Measurements from ENCODE around the gene NR2F1-AS1.

The NR2F1-AS1 gene

DNA sequence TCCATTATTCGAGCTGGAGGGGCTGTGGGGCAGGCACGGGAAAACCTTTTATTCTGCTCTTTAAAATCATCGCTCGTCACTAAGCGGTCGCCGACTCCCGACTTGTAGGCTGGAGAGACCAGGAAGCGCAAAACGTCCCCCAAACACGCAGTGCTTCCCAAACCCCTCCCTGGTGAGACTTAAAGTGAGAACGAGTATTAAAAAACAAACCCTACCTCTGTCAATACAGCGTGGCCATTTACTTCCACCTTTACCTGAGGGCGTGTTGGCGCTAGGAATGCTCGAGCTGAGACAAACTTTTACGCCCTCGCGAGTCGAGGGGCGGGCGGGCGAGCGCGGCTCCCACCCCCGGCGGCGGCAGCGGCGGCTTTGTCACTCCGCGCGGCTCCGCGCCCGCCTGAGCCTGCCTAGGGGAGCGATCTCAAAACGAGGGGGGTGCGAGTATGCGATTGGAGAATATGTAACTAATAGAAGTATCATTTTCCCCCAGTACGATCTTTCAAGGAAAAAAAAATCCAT is at the start of gene NR2F1-AS1:
NR2F1-AS1 (minus strand) TSS at position 293 of the 519 bp plus-strand sequence.
- no peak for DNase-seq

DNA sequence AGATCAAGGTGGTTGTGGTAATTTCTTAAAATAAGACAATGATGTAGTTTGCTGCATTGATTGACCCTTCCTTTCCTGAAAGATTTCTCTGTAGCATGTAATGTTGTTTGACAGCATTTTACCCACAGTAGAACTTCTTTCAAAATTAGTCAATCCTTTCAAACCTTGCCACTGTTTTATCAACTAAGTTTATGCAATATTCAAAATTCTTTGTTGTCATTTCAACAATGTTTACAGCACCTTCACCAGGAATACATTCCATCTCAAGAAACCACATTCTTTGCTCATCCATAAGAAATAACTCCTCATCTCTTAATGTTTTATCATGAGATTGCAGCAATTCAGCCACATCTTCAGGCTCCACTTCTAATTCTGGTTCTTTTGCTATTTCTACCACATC is 45.8 kb upstream of the NR2F1-AS1 start:
- no peak for DNase-seq

DNA sequence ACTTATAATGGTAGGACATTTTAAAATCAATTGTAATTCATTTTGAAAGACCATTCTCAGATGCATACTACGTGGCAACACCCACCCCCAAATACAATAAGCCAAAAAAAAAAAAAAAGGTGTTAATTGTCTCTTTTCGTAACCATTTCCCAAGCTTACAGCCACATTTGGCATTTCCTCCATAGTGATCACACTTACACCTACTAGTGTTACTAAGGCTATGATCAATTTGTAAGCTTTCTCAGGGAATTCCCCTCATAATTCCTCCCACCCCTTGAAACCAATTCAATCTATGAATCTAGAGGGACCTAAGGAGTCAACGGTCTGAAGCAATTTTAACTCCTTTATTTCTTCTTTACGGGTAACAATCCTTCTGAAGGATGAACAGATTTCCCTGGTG is 42.1 kb upstream of the NR2F1-AS1 start:
- DNase-seq, result no peak

DNA sequence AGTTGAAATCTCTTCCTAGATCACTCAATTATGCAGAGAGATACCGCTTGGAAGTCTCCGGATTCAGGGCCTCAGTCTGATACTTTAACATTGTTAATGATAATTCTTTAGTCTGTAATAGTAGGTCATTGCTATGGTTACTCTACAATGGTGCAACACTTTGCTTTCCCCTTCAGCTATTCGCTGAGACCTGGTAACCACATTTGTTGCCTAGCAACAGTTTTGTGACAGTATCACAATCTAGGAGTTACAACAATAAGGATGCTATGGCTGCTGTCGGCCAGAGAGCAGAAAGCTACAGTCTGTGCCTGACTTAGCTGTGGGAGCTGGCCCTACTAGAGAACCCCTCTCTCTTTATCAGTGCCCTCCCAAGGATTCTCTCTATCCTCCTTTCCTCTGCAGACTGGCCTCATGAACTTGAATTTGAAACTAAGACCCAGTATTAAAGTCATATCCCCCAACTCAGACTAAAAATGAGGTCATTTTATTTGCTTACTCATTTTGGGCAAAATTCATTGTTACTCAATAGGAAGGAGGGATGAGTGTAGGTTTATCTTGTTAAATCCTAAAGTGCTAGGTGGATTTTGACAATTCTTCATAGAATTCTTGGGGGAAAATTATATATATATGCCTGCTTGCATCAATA is 41.3 kb upstream of the NR2F1-AS1 start:
- DNase-seq, result peak; percentile 63

DNA sequence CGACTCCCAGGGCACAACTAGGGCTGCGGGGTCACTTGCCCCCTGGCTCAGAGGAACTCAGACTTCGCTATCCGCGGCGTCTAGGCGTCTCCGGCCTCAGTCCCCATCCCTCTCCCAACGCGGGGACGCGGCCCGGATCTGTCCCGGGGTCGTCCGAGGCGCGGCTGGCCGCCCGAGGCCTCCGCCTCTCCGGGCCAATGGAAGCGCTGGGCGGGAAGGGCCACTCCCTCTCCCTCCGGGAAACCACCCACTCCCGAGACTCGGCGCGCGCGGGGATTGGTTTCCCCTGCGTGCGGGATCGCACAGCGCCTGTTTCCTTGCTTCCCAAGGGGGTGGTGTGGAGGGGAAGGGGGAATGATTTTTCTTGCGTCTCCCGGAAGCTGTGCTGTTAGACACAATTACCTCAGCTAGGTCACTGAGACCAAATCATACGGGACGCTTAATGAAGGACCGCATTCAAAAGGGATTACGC is 40.3 kb upstream of the NR2F1-AS1 start:
- DNase-seq, result peak; percentile 69

DNA sequence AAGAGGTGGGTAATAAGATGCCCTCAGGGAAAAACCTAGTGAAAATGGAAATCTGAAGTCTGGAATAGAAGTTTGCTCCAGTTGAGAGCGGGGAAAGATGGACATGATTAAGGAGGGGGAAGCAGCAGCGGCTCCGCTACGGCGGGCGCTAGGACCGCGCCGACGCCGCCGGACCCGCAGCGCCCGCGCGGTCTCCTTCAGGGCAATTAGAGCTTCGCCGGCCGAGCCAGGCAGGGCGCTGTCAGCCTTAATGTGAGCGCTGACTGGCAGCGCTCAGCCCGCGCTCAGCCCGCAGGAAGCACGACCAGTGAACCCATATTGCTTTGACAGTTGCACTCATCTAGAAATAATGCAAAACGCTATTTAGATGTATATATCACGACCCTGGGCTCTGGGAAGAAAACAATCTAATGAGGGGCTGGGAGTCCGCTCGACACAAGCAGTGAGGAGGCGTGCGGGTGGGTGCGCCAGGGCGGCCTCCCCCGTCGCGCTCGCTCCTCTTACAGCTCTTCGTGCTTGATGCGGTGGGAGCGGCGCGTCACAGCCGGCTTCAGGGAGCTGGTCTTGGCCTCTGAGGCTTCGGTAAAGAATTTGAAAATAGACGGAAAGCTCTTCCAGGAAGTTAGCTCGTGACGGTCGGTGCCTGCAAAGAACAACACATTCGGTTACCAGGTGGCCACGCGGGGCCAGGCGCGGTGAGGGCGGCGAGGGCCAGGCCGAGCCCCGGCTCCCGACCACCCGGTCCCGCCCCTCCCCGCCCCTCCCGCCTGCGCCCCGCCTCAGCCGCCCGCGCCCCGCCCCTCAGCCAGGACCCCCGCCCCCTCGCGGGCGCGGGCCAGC is 39.7 kb upstream of the NR2F1-AS1 start:
- DNase-seq, result peak; percentile 55

DNA sequence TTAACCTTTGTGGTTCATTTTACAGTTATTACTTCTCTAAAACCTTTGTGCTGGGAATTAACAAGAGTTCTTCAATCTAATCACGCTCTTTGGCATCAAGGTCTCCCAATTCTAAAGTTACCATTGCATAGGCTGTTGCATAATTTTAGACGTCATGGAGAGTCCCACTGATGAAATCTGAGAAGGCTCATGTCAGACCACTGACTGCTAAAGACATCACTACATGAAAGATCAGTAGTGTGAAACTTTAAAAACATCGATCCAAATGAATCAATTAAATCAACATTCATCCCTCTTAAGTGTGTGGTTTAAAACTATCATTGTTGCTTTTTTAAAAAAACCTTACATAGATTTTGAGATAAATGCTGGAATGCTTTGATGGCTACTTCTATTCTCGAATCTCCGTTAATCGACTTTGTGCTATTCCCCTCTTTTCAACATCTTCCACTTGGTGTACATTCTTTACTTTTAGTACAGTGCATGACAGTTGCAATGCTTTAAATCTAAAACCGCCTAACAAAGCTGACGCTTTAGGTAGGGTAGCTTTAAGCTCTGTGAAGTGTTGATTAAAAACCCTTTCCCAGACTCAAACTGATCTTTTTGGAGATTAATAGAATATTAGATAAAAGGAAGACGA is 35.6 kb upstream of the NR2F1-AS1 start:
- no peak for DNase-seq

DNA sequence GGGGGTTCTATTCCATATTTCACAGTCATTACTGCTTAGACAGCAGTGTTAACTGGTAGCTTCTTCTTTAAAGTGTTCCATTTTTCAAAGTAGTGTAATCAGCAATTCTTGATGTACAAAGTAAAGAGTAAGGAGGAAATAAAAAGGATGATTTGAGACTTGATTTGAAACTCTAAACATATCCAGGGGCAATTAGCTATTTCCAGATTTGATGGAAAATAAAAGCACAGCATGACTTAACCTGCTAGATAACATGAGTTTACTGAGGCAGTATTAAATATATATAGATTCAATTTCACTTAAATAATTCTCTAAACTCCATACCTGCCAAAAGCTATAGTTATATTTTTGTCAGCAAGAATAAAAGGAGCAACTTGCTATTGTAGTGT is 31.8 kb upstream of the NR2F1-AS1 start:
- no peak for DNase-seq

DNA sequence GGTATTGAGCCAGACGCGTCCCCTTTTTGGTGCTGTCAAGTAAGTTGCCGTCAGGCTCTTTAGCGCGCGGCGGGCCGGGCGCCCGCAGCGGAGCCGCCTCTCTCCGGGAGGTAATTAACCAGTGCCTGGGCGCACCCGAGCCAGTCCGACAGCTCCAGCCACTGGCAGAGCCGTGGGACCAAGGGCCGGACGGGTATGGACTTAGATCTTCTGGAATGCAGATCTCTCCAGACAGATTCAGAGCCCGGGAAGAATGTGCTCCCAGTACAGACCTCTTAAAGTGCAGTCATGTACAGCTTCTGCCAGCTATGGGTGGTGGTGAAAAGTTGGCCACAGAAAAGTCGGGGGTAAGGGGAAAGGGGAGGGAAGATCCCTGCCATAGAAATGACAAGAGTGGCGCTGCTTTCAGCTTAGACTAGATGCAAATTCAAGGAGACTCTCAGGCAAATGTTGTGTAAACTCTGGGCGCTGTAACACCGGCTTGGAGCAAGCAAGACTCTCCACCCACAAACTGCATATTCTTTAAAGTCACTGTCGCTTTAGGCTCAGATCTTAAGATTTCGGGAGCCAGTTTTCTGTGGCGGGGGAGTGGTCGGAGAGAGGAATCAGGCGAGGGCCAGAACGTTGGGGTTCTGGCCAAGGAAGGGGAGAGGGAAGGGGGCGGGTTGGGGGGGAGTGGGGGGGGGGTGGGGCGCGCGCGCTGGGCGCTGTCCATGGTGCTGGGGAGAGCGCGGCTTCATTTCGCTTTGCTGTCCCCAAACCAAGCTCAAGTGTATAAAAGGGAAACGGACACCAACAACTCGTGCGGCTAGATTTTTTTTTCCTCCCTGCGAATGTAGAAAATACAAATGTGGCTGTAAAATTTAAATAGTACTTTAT is 31.2 kb upstream of the NR2F1-AS1 start:
- DNase-seq, result no peak

DNA sequence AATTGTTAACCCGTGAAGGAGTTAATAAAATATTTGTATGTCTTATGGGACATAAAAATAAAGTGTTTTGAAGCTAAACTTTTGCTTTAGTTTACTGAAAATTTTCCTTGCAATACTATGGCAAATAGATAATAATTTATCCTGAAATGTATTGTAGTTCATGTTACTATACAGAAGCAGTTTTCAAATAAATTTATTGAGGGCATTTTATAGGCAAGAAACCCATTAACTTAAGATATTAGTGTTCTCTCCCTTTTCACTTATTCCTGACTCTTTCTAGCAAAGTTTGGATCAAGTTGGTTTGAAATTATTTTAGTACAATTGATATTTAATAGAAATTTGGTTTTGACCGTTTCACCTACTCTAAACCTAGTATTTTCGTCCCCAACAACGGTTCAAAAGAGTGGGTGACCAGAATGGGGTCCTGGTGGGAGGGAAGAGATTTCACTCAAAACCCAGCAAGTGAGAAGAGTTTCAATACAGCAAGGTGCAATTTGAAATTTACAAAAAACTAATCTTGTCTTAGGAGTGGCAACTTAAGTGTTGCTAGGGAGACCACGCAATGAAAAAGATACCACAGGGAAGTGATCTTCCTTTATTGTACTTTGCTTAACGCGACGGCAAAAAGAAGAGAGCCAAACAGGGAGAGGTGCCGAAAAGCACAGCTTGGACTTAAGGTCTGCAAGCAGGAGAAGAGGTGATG is 30.4 kb upstream of the NR2F1-AS1 start:
- DNase-seq, result no peak

DNA sequence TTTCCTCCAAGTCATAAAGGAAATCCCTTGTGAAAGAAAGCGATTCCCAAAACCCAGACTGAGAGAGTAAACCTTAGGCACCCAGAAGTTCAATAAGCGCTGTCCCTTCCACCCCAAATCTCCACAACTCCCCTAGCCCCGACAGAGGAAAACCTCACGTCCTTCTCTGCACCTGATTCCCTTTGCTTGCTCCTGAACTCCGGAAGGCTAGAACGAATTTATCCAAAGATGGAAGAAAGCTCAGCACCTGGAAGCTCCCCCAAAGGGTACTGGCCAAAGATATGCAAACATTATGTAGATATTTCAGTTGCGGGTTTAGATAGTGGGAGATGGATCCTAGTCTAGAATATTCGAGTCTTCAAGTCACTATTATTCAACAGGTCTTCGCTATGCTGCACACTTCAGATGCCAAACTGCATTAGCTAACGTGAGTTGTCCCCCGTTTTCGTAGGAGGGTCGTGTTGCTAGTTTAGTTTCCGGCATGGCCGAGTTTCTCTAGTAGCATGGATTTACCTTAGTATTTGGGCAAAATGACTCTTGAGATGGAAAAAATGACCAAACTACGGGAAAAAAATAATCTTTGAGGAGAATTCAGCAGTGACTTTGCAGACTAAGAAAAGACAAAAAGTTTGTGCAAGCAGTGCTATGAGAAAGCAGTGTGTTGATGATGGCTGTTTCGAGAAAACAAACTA is 29.7 kb upstream of the NR2F1-AS1 start:
- DNase-seq, result no peak

DNA sequence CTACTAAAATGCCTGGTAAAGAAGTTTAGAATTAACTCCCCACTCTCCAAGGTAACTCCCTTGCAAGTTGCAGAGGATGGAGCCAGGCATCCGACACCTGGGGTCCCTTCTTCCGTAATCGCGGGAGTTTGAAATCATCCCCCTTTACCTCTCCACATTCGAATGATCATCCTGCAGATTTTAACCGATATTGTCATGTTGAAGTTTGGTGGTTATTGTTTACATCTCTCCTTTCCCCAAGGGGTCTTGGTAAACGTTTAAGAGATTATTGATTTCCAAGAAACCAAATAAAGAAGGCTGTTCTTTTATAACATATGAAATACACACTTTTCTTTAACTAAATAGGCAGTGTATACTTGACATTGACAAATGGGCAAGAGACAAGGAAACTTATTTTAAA is 28.7 kb upstream of the NR2F1-AS1 start:
- DNase-seq, result no peak

DNA sequence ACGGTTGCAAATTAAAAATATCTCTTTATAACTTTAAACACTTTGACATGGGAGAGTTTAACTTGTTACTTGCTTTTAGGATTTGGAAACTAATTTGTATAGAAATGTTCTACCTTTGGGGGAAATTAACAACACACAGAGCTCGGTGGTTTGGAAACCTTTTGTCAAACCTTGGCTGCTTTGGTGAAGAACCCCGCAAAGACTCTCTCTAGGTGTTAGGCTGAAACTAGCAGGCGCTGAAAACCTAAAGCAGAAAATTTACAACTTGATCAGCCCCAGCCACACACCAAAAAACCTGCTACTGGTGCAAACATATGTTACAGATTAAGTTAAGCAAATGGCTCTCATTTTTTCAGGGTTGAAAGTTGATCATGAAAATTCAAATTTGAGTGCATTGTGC is 27.8 kb upstream of the NR2F1-AS1 start:
- DNase-seq, result no peak

DNA sequence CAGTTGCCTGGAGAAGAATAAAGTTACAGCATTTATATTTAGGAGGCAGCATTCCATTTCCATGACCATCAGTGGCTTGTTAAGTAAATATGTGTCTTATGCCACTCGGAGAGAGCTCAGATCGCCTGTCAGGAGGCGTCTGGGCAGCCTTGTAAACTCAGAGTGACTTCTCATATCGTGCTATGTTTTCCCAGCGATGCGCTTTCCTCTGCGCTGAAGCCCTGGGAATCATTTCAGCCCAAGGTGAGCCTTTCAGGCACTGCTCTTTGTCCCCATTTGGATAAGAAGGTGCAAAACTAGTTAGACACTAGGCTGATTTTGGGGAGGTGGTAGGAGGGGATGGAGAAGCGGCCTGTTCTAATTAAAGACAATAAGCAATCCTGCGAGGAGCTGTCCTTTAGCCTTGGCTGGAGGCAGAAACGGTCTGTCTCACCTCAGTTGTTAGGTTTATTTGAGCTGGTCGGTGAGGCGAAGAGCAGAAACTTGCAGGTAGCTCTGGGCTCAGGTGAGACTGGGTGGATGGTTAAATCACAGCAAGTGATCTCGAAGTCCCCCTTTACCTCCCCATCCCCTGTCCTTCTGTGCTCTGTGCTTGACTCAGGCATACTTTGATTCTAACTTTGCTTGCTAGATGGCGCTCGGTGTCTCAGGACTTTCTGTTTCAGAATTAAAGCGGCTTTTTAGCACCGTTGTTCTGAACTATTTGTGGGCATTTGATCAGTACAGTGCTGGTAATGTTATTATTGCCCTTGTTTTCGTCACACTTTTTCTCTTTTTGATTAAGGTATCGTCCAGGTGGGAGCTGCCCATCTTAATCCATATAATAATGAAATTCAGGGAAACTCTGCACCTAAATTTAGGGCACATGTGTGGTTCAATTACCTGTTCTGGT is 26.6 kb upstream of the NR2F1-AS1 start:
- peak; percentile 54 for DNase-seq

DNA sequence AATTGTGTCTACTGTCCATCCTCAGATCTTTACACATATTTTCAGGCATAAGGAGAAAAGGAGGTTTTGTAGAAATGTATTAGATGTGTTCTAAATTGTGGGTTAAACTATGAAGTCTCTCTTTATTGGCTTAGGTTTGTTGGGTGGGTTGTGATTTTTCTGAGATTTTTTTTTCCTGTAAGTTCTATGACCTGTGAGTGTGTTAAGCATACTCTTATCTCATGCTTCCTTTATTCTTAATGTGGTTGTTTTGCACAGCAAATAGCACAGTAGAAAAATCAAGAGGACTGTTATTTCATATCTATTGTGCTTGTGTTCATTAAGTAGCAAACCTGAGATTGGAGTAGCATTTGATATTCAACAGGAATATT is 25.3 kb upstream of the NR2F1-AS1 start:
- no peak for DNase-seq

DNA sequence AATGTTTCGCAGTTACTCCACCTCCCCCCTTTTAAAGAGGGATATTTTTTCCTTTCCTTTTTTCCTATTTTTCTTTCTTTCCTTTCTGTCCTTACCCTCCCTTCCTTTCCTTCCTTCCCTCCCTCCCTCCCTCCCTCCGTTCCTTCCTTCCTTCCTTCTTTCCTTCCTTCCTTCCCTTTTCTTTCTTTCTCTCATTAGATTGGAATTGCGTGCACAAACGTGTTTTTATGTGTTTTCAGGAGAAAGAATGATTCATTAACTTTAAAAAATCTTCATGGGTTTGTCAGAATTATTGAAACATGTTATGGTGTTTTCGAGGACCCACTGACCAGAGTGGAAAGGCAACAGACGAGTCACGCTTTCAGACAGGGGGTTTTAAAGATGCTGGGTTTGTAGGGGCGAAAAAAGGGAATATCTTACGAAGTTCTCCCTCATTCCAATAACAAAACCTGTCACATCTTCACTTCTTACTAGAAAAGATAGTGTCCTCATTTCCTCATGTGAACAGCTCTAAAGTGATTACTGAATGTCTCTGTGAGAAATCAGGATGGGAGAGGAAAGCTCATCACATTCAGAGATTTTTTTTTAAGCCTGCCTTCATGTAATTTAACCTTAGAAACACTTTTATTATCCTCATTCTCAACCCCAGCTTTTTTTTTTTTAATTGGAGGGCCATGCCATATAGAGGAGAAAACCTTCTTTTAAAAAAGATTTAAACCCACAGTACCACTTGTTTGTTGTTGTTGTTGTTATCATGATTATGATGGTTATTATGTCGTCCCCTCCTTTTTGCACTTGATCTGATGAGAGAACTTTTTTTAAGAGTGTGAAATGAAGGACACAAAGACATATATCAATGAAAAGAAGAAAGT is 23.9 kb upstream of the NR2F1-AS1 start:
- no peak for DNase-seq

DNA sequence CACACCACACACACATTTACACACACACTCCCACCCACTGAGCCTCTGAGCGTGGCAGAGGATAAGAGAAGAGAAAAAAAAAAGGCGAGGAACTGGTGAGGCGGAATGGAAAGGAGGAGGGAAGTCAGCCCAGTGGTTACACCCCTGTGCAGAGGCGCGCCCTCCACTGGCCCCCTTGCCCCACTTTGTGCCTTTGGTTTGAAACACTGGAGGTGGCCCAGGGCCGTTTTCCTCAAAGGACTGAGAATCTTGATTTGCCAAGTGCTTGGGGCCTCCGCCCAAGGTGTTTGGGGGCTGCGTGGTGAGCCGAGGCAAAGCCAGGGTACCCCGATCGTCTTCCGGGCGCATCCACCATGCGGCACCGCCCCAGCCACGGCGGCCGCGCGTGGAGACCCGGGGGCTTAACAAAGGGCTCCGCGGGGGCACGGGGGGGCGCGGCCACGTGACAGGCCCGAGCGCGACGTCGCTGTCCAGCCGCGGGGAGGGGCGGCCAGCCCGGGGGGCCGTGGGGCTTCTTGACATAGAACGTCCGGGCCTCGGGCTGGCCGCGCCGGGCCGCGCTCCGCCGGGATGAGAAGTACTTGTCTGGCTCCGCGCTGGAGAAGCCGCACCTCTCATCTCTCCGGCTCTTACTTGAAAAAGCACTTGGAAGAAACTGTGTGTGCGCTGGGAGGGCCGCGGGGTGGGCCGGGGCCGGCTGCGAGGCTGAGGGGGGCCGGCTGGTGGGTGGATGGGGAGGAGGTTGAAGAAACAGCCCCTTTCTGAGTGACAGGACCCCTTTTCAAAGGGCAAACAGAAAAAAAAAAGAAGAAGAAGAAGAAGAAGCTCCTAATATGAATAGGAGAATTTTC is 23.0 kb upstream of the NR2F1-AS1 start:
- peak; percentile 43 for DNase-seq

DNA sequence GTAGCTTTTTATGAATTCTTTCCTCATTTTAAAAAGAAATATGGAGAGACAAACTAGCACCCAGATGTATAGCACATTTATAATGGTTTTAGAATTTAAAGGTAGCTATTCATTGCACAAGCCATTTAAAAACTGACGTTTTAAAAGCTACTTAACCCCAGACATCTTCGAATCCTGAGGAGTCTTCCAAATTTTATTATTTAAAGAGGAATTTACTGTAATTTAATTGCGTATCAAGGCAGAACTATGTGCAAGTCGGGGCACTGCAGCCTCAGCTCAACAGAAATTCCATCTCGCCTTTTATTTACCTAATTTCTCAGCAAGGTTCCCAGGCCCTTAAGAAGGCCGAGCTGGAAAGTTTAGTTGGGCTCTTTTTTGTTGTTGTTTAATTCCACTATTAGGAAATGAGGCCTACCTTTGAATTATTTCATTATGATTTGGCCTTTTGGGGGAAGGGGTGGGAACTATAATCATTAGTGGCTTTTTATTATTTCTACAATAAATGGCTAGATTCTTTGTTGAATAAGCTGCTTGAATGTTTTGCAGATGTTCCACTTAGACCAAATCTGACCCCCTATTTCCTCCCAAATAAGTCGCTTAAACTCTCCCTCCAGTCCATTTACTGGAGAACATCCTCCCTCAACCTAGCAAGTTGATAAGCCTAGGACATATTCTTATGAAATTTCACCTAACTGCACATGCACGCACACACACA is 22.2 kb upstream of the NR2F1-AS1 start:
- DNase-seq, result peak; percentile 47
